Panc1 (cell line): ENCODE results near the gene DACH1. TPM values are rescaled to one million over a fixed set of nuclear protein-coding genes. Genes with fewer than 3 reads are reported as not detected.

Source experiments
- ATAC-seq: fragments of 200-7000 bp; cut with Tn5 transposase; 2 replicates; pipeline ENCODE4 v1.9.1; 2020; ENCODE audit warnings: mild to moderate bottlenecking, moderate library complexity
- BruUV-seq: library from RNA; stranded (reverse); fragments of 400-500 nt; replicated peaks from 2 replicates; lab custom pipeline; 2021; lab: Mats Ljungman, UMichigan
- CTCF ChIA-PET: fragments of 300-600 bp; sonication (Branson Sonifier 250); formaldehyde crosslinking; loops from one replicate; lab custom pipeline; 2022; ENCODE audit warnings: antibody characterized with exemption; lab: Charles Lee
- POLR2A ChIA-PET: fragments of 300-600 bp; sonication (Branson Sonifier 250); formaldehyde crosslinking; loops from one replicate; lab custom pipeline; 2022; ENCODE audit warnings: antibody characterized with exemption; lab: Charles Lee
- DNase-seq: peaks from one replicate; pipeline ENCODE4 v3.0.0-alpha.2; 2010; ENCODE audit warnings: low read depth, low spot score
- H3K27ac ChIP-seq: 2 replicates; pipeline ENCODE4 v1.5.1; 2011; ENCODE audit warnings: mild to moderate bottlenecking, low read length, inconsistent platforms
- H3K27me3 ChIP-seq: fragments of 200-500 bp; sonication (Bioruptor generic); 2 replicates; pipeline ENCODE4 v1.6.0; 2014; ENCODE audit warnings: low read length, inconsistent platforms; ENCODE audit not compliant: control insufficient read depth, insufficient read depth
- H3K36me3 ChIP-seq: fragments of 200-500 bp; sonication (Bioruptor generic); 2 replicates; pipeline ENCODE4 v1.5.1; 2014; ENCODE audit warnings: inconsistent platforms, mild to moderate bottlenecking, low read length, moderate library complexity; ENCODE audit not compliant: control insufficient read depth, insufficient read depth
- H3K4me1 ChIP-seq: 2 replicates; pipeline ENCODE4 v1.5.1; 2011; ENCODE audit warnings: inconsistent platforms, mild to moderate bottlenecking, low read length, moderate library complexity; ENCODE audit not compliant: control insufficient read depth, insufficient read depth
- H3K4me3 ChIP-seq, 2 experiments: 2 replicates each; pipeline ENCODE4 v1.5.1; 2011 to 2012; ENCODE audit warnings: low read depth in 2 of 2, low read length in 2 of 2, mild to moderate bottlenecking in 2 of 2, inconsistent platforms in 1 of 2, moderate library complexity in 1 of 2
- H3K9me3 ChIP-seq: fragments of 200-500 bp; sonication (Bioruptor generic); 2 replicates; pipeline ENCODE4 v1.5.1; 2014; ENCODE audit warnings: low read depth, mild to moderate bottlenecking, inconsistent platforms, low read length, moderate library complexity; ENCODE audit not compliant: control insufficient read depth, insufficient read depth
- CTCF ChIP-seq: fragments of 450-650 bp; IDR thresholded peaks from 2 replicates; pipeline ENCODE4 v1.5.1; 2017; ENCODE audit warnings: mild to moderate bottlenecking
- POLR2AphosphoS5 ChIP-seq: IDR thresholded peaks from 2 replicates; pipeline ENCODE4 v1.6.1; 2012; ENCODE audit warnings: mild to moderate bottlenecking, low read depth, low read length, moderate library complexity
- REST ChIP-seq, 2 experiments: IDR thresholded peaks; 2 replicates each; pipeline ENCODE4 v1.6.1; 2011 to 2012; ENCODE audit warnings: low read depth in 2 of 2, control low read depth in 1 of 2, low read length in 1 of 2, mild to moderate bottlenecking in 1 of 2, moderate library complexity in 1 of 2; ENCODE audit not compliant: insufficient read depth in 1 of 2
- SIN3A ChIP-seq: IDR thresholded peaks from 2 replicates; pipeline ENCODE4 v1.6.1; 2012; ENCODE audit warnings: low read depth, mild to moderate bottlenecking, low read length, moderate library complexity, borderline replicate concordance; ENCODE audit not compliant: insufficient read depth
- TCF7L2 ChIP-seq: IDR thresholded peaks from 2 replicates; pipeline ENCODE4 v1.6.1; 2011; ENCODE audit warnings: mild to moderate bottlenecking, low read depth, low read length, inconsistent platforms
- in situ Hi-C: cut with HindIII; loops from 2 replicates; pipeline ENCODE4 v1.10.0; 2016; ENCODE audit warnings: low sequenced_read_pairs, low pct_unique_long_range_greater_than_20kb
- intact Hi-C: fragments of 100-400 bp; cut with micrococcal nuclease; formaldehyde crosslinking; loops from one replicate; pipeline ENCODE4 v1.10.0; 2022; ENCODE audit not compliant: unreplicated experiment
- total RNA-seq: library from RNA; stranded (reverse); gene quantifications from one replicate; pipeline ENCODE4 v1.2.1, GENCODE V29; 2021; ENCODE audit not compliant: unreplicated experiment

DACH1 gene
- total RNA-seq, 1 experiment from 2014 or later, result 0.54 TPM

- no TSS peak for BruUV-seq
- Histone ChIP-seq H3K4me1 (no peaks in the 10 kb centered on the region), H3K4me3 (no peak overlapping the region), H3K9me3 (no peaks in the 10 kb centered on the region), H3K27me3 (no peaks in the 10 kb centered on the region), H3K36me3 (no peaks in the 10 kb centered on the region), H3K27ac (no peak overlapping the region)
- ATAC-seq (no peak), DNase-seq (no peak)
- POLR2A ChIA-PET, result no interaction called here
- in situ Hi-C loops, result no loop called here
- TF ChIP-seq REST (IDR thresholded peaks at IDR 0.05; ENCODE audit: insufficient read depth in 1 of 2, low read depth in 2 of 2, low read length in 1 of 2) (no peak), SIN3A (no peak), TCF7L2 (no peak), CTCF (no peak), POLR2AphosphoS5 (no peak)
- CTCF ChIA-PET, result no interaction called here
- intact Hi-C loops, result no loop called here
These were observed 269.9 kb downstream of the DACH1 start for GRCh38 chr13:71597150-71597549.

- Histone ChIP-seq H3K36me3 (no peaks in the 10 kb centered on the region), H3K4me3 (no peak overlapping the region), H3K27me3 (no peaks in the 10 kb centered on the region), H3K27ac (no peak overlapping the region), H3K9me3 (no peaks in the 10 kb centered on the region), H3K4me1 (no peaks in the 10 kb centered on the region)
- ChIA-PET POLR2A (no interaction called here), CTCF (no interaction called here)
- no TSS peak for BruUV-seq
- ATAC-seq, result no peak
- intact Hi-C loops, result no loop called here
- in situ Hi-C loops, result no loop called here
- no peak for DNase-seq
- no peak for TF ChIP-seq REST (IDR thresholded peaks at IDR 0.05; ENCODE audit: insufficient read depth in 1 of 2, low read depth in 2 of 2, low read length in 1 of 2)
- TF ChIP-seq TCF7L2, result no peak
- no peak for TF ChIP-seq CTCF
- TF ChIP-seq POLR2AphosphoS5, result no peak
- TF ChIP-seq SIN3A, result no peak
These were observed 270.9 kb downstream of the DACH1 start for GRCh38 chr13:71596116-71596515.
